SJSA1 (cell line): ENCODE data around the gene PSTPIP1. TPM values are rescaled to one million over a fixed set of nuclear protein-coding genes. Genes with fewer than 3 reads are reported as not detected.

Experiments
- DNase-seq, 2 experiments: peaks; one replicate each; pipeline ENCODE4 v3.0.0-alpha.2; 2015 to 2020; ENCODE audit warnings: low spot score in 2 of 2, low read depth in 1 of 2
- H3K27ac ChIP-seq: fragments of 250-450 bp; sonication (Bioruptor Pico); 2 replicates; pipeline ENCODE4 v1.5.1; 2020; ENCODE audit warnings: mild to moderate bottlenecking, moderate library complexity
- H3K27me3 ChIP-seq: fragments of 250-450 bp; sonication (Bioruptor Pico); replicated peaks from 2 replicates; pipeline ENCODE4 v1.5.1; 2020; ENCODE audit warnings: mild to moderate bottlenecking, moderate library complexity
- H3K36me3 ChIP-seq: fragments of 250-450 bp; sonication (Bioruptor Pico); 2 replicates; pipeline ENCODE4 v1.5.1; 2020; ENCODE audit warnings: mild to moderate bottlenecking
- H3K4me1 ChIP-seq: fragments of 250-450 bp; sonication (Bioruptor Pico); replicated peaks from 2 replicates; pipeline ENCODE4 v1.6.1; 2021; ENCODE audit warnings: mild to moderate bottlenecking
- H3K4me3 ChIP-seq: fragments of 250-450 bp; sonication (Bioruptor Pico); 2 replicates; pipeline ENCODE4 v1.5.1; 2020; ENCODE audit warnings: mild to moderate bottlenecking
- H3K9me3 ChIP-seq: fragments of 250-450 bp; sonication (Bioruptor Pico); replicated peaks from 2 replicates; pipeline ENCODE4 v1.5.1; 2020; ENCODE audit warnings: mild to moderate bottlenecking
- total RNA-seq: library from RNA; depleted of rRNA; stranded (reverse); fragments of >200 nt; shearing (Covaris generic); gene quantifications from 2 replicates; pipeline ENCODE4 v1.2.3, GENCODE V29; 2014

The PSTPIP1 gene
- total RNA-seq, 1 experiment from 2014 or later: not detected

DNA sequence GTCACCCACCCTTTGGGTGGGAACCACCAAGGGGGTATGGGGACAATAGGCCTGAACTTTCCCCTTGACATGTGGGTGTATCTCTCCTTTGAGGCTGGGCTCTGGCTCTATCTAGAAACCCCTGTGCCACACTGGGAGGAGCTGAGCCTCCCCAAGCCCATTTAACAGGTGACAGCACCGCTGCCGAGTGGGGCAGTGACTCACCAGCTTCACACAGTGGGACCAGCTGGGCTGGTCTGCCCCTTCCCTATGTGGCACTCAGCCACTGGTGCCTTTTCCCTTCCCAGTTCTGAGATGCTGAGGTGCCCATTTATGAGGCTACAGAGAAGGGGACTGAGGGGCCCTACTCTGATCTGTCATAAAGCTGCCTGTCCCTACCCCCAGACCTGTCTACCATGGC is 5.1 kb downstream of the PSTPIP1 start:
- no peak overlapping the region for H3K4me3 ChIP-seq
- no peaks in the 10 kb centered on the region for H3K4me1 ChIP-seq
- DNase-seq: no peak
- no peaks in the 10 kb centered on the region for H3K36me3 ChIP-seq
- H3K27ac ChIP-seq: no peak overlapping the region
- no peaks in the 10 kb centered on the region for H3K27me3 ChIP-seq
- H3K9me3 ChIP-seq: no peaks in the 10 kb centered on the region

DNA sequence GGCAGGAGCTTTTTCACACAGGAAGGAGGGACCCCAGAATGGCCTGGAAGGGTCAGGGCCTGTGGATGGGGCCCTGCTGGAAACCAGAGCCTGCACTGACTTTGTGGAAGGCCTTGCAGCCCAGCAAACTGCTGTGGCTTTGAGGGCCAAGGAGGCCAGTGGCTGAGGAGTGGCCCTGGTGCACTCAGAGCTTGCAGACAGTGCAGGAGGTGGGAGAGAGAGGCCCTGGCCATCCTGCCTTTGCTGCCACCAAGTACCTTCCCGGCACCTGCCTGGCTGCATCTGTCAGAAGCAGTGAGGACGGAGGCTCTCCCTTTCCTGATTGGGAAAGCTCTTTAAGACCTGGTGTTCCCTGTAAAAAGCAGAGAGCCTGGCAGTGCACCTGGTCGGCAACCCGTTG is 6.4 kb downstream of the PSTPIP1 start:
- no peaks in the 10 kb centered on the region for H3K9me3 ChIP-seq
- H3K27ac ChIP-seq: no peak overlapping the region
- no peaks in the 10 kb centered on the region for H3K36me3 ChIP-seq
- H3K4me3 ChIP-seq: no peak overlapping the region
- peaks cover 8% of the 10 kb centered on the region; the same call in 1 of the 2 replicates for H3K27me3 ChIP-seq
- no peaks in the 10 kb centered on the region for H3K4me1 ChIP-seq
- no peak for DNase-seq

DNA sequence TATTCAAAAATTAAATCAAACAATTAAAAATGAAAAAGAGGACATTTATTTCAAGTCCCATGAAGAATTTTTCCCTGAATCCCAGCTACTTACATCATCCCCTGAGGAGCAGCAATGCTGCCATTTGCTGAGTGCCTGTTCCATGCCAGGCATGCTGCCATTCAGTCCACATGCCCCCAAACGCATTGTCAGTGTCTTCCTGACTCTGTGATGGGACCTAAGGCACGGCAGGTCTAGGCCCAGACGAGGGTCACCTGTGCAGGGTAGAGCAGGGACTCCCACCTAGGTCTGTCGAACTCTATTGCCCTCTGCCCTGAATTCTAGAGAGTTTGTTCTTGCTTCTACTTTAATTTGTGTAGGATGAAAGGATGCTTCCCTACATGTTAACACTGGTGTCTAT is 7.0 kb downstream of the PSTPIP1 start:
- no peaks in the 10 kb centered on the region for H3K36me3 ChIP-seq
- H3K9me3 ChIP-seq: no peaks in the 10 kb centered on the region
- H3K27ac ChIP-seq: no peak overlapping the region
- H3K4me3 ChIP-seq: no peak overlapping the region
- no peak for DNase-seq
- H3K27me3 ChIP-seq: peaks cover 8% of the 10 kb centered on the region; the same call in 1 of the 2 replicates
- H3K4me1 ChIP-seq: no peaks in the 10 kb centered on the region

DNA sequence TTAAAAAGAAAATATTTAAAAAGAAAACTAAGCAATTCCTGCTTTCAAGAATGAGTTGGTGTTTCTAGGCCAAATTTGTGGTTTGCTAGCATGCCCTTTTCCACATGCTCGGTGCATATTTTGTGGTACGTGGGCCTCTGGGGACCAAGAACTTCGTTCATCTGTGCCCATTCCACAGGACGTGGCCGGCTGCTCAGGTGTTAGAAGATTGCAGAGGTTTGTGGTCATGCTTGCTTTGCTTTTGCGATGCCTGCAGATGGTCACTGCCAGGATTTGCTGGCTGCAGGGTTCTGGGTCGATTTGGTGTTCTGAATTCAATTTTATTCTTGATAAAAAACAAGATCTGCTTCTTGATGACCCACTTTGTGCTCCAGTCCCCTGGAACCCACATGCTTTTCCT is 7.5 kb downstream of the PSTPIP1 start:
- H3K4me3 ChIP-seq: no peak overlapping the region
- no peaks in the 10 kb centered on the region for H3K9me3 ChIP-seq
- no peak for DNase-seq
- H3K4me1 ChIP-seq: no peaks in the 10 kb centered on the region
- H3K36me3 ChIP-seq: no peaks in the 10 kb centered on the region
- no peak overlapping the region for H3K27ac ChIP-seq
- H3K27me3 ChIP-seq: peaks cover 8% of the 10 kb centered on the region; the same call in 1 of the 2 replicates

DNA sequence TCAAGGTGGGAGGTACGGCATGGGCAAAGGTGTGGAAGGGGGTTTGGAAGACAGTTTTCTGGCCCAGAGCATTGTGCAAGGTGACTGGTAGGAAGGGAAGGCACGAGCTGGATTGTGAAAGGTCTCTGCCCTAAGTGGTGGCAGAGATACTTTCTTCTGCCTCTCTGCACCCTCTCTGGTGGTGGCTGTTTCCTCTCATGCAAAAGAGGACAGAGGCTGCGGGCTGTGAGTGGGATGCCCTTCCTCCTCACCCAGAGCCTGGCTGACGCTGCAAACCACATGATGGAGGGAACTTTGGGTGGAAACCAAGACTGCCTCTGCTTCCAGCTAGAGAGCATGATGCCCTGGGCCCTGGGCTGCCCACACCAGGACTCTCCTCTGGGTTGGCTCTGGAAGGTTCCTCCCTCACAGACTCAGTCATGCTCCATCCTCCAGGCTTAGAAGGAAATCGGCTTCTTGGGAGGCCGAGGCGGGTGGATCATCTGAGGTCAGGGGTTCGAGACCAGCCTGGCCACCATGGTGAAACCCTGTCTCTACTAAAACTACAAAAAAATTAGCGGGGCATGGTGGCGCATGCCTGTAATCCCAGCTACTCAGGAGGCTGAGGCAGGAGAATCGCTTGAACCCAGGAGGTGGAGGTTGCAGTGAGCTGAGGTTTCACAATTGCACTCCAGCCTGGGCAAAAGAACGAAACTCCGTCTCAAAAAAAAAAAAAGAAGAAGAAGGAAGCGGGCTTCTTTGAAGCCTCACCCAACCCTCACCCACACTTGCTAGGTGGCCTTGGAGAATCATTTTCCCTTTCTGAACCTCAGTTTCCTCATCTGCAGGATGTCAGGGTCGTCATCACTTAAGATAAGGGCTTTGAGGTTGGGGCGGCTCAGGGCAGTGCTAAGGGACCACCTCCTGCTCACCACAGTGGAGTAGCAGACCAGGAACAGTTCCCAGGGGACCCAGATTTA is 8.3 kb downstream of the PSTPIP1 start:
- H3K4me1 ChIP-seq: no peaks in the 10 kb centered on the region
- no peak overlapping the region for H3K27ac ChIP-seq
- no peaks in the 10 kb centered on the region for H3K36me3 ChIP-seq
- no peak overlapping the region for H3K4me3 ChIP-seq
- DNase-seq: no peak
- H3K9me3 ChIP-seq: no peaks in the 10 kb centered on the region
- peaks cover 8% of the 10 kb centered on the region; the same call in 1 of the 2 replicates for H3K27me3 ChIP-seq

DNA sequence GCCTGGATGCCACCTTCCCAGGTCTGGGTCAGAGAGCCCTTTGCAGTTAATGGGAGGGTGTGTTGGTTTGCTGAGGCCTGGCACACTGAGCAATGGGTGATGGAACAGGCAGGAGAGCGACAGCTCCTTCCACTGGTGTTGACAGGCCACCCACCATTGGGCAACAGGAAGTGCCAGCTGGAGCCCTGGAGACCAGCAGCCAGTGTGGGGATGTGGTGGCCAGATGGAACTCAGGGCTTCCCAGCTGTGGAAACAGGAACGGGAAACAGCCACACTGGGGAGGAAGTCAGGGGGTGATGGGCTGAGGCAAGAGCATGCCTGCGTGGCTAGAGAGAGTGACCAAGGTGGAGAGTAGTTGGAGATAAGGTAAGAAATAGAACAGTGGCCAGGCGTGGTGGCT is 9.3 kb downstream of the PSTPIP1 start:
- Histone ChIP-seq H3K27ac (no peak overlapping the region), H3K27me3 (peaks cover 8% of the 10 kb centered on the region; the same call in 1 of the 2 replicates), H3K9me3 (no peaks in the 10 kb centered on the region), H3K4me3 (no peak overlapping the region), H3K4me1 (no peaks in the 10 kb centered on the region), H3K36me3 (no peaks in the 10 kb centered on the region)
- DNase-seq: no peak

DNA sequence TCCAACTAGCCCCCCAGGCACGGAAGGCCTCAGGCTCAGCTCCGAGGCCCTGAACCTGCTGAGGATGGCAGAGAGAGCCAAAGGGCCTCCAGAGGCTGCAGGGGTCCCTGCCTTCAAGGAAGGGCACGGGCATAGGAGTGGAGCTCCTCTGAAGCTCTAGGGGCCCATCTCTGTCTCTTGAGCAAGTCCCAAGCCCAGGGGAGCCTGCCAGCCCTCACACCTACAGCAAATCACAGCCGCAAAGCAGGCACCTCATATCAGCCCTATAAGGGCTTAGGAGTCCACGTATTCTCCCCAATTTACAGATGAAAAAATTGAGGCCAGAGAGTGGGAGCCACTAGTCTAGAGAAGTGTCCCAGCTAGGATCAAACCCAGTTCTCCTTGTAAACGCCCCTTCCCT is 14.2 kb downstream of the PSTPIP1 start:
- Histone ChIP-seq H3K36me3 (no peaks in the 10 kb centered on the region), H3K4me3 (no peak overlapping the region), H3K27ac (no peak overlapping the region), H3K4me1 (no peaks in the 10 kb centered on the region), H3K9me3 (no peaks in the 10 kb centered on the region), H3K27me3 (peaks cover 8% of the 10 kb centered on the region; the same call in 1 of the 2 replicates)
- no peak for DNase-seq

DNA sequence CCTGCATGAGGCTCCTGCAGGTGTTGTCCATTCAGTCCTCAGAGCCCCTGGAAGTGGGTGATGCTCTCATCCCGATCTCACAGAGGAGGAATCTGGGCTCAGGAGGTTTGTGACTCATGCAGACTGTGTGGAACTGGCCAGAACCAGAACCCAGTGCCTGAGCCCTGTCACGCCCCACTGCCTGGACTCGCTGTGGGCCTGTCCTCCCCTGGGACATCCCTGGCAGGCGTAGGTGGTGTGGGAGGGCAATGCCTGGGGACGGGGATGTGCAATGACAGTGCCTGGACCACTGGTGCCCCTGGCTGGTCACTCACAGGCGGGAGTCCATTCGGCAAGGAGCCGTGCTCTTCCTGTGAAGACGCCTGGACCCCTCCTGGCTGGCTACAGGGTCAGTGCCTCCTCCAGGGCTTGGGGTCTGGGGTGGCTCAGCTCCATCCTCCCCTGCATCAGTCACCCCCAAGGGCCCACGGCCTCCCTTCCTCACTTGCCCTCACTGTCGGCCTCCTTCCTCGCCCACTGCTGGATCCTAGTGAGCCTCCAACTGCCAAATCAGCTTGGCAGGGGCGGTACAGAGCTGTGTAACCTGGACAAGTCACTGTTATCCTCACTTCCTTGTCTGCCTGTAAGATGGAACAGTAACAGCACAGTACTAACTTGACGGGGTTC is 14.9 kb downstream of the PSTPIP1 start:
- Histone ChIP-seq H3K36me3 (no peaks in the 10 kb centered on the region), H3K4me1 (no peaks in the 10 kb centered on the region), H3K9me3 (no peaks in the 10 kb centered on the region), H3K4me3 (no peak overlapping the region), H3K27ac (no peak overlapping the region), H3K27me3 (peaks cover 8% of the 10 kb centered on the region; the same call in 1 of the 2 replicates)
- no peak for DNase-seq

DNA sequence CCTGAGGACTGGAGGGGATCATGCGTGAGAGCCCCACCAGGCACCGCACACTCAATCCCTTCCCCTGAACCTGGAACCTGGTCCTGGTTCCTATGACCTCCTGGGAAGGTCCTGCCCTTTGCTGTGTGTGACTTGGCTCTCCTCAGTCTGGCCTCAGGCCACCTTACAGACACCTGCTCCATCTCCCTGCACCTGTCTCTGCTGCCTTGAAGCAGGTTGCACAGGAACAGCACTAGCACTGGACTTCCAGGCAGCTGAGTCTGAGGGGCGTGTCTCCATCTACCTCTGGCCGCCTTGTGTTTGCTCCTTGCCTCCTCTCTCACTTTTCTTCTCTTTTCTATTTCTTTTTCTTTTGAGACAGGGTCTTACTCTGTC is 15.4 kb downstream of the PSTPIP1 start:
- Histone ChIP-seq H3K9me3 (no peaks in the 10 kb centered on the region), H3K27ac (no peak overlapping the region)
- DNase-seq: no peak

DNA sequence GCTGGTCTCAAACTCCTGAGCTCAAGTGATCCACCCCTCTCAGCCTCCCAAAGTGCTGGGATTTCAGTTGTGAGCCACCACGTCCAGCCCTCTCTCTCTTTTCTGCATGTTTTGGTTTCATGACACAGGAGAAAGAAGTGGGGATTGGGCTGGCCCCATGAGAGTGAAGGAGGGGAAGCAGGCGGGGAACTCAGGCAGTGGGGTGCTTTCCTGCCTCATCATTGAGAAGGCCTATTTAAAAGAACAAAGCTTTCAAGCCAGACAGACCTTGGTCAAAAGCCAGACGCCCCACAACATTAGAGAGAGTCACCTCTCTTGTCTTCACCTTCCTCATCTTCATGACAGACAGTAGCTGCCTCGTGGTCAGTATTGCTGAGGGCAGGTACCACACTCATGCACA is 15.9 kb downstream of the PSTPIP1 start:
- Histone ChIP-seq H3K36me3 (no peaks in the 10 kb centered on the region), H3K27ac (no peak overlapping the region), H3K9me3 (no peaks in the 10 kb centered on the region), H3K27me3 (peaks cover under 1% of the 10 kb centered on the region; the same call in 1 of the 2 replicates), H3K4me3 (no peak overlapping the region), H3K4me1 (no peaks in the 10 kb centered on the region)
- no peak for DNase-seq

More for the DNA sequence above, 15.4 kb downstream of the PSTPIP1 start:
- Histone ChIP-seq H3K36me3 (no peaks in the 10 kb centered on the region), H3K4me3 (no peak overlapping the region), H3K4me1 (no peaks in the 10 kb centered on the region), H3K27me3 (peaks cover 6% of the 10 kb centered on the region; the same call in 1 of the 2 replicates)

DNA sequence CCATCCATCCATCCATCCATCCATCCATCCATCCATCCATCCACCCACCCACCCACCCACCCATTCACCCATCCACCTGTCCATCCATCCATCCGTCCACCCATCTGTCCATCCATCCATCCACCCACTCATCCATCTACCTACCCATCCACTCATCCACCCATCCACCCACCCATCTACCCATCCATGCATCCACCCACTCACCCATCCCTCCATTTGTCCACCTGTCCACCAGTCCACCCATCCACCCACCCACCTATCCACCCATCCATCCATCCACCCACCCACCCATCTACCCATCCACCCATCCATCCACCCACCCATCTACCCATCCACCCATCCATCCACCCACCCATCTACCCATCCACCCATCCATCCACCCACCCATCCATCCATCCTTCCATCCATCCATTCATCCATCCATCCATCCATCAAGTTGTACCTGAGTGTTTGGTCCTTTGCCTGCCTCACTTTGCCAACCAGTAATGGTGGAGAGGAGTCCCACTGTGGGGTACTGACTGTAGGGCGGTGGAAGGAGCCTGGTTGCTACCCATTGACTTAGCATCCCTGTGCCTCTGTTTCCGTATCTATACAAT is 17.3 kb downstream of the PSTPIP1 start:
- Histone ChIP-seq H3K4me1 (no peaks in the 10 kb centered on the region), H3K9me3 (no peaks in the 10 kb centered on the region), H3K27ac (no peak overlapping the region), H3K36me3 (no peaks in the 10 kb centered on the region), H3K27me3 (no peaks in the 10 kb centered on the region), H3K4me3 (no peak overlapping the region)
- DNase-seq: no peak

DNA sequence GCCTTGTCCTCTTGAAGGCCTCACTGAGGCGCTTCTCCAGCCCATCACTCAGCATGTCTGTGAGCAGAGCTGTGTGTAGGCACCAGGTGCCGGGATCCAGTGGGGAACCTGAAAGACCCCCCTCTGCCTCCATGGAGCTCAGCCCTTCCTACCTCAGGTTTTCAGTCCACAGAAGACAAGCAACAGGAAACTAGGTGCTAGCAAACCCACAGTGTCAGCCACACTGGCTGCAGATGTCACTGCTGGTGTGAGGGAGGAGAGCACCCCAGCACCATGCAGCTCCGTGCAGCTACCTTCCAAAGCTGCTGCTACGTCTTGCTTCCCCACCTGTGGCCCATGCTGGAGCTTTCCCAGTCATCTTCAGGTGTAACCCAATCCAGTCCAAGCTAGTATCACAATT is 17.9 kb downstream of the PSTPIP1 start:
- Histone ChIP-seq H3K27ac (no peak overlapping the region), H3K27me3 (no peaks in the 10 kb centered on the region), H3K36me3 (no peaks in the 10 kb centered on the region), H3K4me1 (no peaks in the 10 kb centered on the region), H3K9me3 (no peaks in the 10 kb centered on the region), H3K4me3 (no peak overlapping the region)
- DNase-seq: no peak

DNA sequence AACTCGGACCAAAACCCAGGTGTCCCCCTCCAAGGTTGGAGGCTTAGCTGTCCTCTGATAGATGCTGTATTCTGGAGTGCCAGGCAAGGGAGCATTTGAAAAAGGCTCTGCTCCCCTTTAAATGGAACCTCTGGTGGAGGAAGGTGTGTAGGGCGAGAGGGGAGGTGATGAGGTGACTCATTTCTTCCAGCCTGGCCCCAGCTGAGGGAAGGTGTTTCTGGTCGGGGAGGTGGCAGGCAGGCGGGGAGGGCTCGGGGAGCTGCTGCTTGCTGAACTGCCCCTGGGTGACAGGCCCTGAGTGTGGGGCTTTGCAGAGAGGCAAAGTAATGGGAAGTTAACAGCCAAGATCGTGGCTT is 18.8 kb downstream of the PSTPIP1 start:
- H3K27ac ChIP-seq: no peak overlapping the region
- H3K4me3 ChIP-seq: no peak overlapping the region
- DNase-seq: no peak
- no peaks in the 10 kb centered on the region for H3K36me3 ChIP-seq
- H3K4me1 ChIP-seq: no peaks in the 10 kb centered on the region
- H3K27me3 ChIP-seq: no peaks in the 10 kb centered on the region
- H3K9me3 ChIP-seq: no peaks in the 10 kb centered on the region
